GM19395 (cell line): Measurements from ENCODE around the gene SBNO2.

ENCODE experiments used
- ATAC-seq: cut with Tn5 transposase; IDR thresholded peaks from one replicate; pipeline ENCODE4 v1.9.1; 2021; ENCODE audit warnings: mild to moderate bottlenecking, moderate library complexity; ENCODE audit not compliant: unreplicated experiment

SBNO2 gene

DNA sequence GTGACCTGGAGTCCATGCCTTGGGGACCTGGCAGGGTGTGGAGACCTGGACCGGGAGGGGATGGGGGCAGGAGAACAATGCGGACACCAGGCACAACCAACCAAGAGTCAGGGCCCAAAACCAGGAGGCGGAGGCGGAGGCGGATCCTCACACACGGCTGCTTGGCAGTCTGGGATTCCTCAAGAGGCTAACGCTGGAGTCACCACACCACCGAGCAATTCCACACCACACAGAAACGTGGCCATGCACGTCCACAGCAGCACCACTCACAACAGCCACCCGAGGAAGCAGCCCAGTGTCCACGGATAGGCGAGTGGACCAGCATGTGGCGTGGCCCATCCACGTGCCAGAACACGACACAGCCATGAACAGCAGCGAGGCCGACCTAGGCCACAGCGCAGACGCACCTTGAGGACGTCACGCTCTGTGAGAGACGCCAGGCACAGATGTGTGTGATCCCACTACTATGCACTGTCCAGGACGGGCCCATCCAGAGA lies 17.7 kb downstream of the SBNO2 start:
- no peak for ATAC-seq

DNA sequence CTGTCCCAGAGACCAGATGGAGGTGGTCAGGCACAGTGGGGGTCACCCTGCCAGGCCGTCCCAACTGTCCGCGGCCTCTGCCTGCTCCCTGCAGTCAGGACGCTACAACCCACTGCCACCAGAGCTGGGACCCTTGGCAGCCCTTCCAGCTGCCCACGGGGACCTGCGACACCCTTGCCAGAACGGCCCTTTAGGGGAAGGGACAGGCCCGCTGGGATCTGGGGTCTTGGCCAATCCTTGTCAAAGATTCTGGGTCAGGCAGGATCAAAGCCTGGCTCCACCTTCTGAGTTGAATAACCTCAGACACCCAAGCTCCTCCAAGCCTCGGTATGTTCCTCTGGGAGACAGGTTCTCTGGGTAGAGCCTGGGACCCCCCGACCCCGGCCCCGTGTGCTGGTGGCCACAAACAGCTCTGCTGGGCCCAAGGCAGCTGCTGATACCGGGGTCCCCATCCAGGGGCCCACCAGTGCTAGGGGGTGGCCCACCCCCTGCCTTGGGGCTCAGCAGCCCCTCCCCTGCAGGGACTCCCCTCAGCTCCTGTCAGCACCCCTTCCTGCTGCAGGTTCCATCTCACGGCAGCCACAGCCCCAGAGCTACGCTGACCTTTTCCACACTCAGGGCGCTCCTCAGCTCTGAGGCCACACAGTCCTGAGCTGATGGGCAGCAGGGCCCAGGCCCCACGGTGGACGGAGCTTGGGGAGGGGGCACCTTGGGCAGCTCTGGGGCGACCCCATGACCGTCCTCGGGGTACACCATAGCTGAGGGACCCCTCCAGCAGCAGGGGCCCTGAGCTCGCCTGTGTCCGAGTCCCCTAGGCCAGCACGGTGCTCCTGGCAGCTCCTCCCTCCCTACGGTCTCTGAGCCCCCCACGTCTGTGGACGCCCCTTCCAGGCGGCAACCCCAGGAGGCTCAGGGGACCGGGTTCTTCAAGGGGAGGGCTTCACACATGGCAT lies 18.4 kb downstream of the SBNO2 start:
- no peak for ATAC-seq

GRCh38 chr19:1154731-1155351 lies 19.2 kb downstream of the SBNO2 start:
- ATAC-seq, result no peak

- ATAC-seq, result no peak
These were observed 20.0 kb downstream of the SBNO2 start for GRCh38 chr19:1153891-1154730.

DNA sequence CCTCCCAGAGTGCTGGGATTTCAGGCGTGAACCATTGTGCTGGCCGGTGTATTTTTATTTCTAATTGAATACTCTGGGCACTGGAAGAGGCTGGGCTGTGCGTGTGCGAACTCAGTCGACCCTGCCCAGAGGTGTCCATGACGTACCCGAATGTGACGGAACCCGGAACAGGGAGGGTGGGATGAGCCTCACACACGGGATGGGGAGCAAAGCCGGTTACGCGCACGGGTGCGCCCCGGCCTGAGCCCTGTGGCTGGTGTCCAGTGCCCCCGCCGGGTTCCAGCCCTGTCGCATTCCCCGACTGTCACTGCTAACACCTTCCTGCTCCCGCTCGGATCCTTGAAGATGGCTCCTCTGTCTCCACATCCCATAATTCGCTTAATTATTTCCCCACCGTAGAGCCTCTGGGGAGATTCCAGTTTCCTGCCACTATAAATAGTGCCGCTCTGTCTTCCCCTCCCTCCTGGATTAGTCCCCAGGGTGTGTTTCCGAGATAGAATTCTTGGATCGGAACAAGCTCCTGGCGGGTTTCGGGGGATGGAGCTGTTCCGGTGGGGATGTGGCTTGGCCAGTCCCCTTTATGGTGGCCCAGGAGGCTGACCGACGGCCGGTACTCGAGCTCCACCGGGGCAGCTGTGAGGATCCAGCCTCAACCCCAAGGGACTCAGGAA lies 22.0 kb downstream of the SBNO2 start:
- ATAC-seq, result no peak

DNA sequence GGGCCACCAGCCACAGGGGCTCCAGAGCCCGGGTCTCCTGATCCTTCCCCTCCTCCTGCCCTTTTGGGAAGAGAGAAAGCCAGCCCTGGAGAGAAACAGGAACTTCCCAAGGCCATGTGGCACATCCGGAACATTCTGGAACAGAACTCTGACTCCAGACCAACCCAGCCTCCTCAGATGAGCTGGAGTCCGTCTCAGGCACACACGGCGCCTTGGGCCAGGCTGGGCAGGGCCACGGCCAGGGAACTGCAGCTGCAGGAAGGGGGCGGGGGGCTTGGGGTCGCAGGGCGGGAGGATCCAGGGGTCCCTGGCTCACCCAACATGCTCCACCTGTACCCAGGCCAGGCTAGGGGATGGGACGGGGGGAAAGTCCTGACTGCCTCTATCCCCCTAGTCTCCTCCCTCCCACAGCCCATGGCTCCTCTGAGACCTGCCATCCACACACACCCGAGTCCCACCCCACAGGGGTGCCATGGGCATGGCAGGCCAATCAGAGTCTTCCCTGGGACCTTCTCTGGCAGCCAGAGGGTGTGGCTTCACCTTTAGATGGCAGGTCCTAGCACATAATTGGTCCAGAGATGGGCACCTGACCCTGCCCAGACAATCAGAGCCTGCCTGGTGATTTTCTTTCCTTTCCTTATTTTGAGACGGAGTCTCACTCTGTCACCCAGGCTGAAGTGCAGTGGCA lies 22.9 kb downstream of the SBNO2 start:
- ATAC-seq, result no peak

- no peak for ATAC-seq
These were observed 23.6 kb downstream of the SBNO2 start for GRCh38 chr19:1150333-1151036.

DNA sequence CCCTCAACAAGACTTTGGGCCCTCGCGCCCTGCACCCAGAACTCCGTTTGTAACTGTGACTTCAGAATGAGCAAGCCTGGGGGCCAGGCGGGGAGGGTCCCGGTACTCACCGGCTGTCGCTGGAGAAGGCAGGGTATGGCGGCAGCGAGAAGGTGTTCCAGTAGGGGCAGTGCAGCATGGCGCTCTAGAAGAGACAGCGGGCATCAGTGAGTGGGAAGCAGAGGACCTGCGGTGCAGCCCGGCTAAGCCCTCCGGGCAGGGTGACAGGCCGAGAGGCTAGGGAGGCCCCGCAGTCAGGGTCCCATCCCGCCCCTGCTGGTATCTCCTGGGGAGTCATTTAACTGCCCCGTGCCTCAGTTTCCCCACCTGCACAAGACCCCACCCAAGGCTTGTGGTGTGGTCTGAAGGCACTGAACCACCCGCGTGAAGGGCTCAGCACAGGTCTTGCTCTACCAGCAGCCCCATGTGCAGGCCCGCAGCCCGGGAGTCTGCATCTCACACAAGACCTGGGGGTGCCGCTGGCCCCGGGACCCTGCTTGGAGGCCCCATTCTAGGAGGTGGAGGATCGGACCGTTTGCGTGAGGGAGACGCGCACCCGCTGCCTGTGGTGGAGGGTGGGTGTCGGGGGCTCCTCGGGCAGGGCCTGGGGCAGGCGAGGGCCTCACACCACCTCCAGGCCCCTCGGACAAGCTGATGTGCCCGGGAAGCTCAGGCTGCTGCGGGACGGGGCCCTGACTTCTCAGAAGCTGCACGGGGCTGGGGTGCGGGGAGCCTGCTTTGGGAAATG lies 24.6 kb downstream of the SBNO2 start:
- no peak for ATAC-seq

DNA sequence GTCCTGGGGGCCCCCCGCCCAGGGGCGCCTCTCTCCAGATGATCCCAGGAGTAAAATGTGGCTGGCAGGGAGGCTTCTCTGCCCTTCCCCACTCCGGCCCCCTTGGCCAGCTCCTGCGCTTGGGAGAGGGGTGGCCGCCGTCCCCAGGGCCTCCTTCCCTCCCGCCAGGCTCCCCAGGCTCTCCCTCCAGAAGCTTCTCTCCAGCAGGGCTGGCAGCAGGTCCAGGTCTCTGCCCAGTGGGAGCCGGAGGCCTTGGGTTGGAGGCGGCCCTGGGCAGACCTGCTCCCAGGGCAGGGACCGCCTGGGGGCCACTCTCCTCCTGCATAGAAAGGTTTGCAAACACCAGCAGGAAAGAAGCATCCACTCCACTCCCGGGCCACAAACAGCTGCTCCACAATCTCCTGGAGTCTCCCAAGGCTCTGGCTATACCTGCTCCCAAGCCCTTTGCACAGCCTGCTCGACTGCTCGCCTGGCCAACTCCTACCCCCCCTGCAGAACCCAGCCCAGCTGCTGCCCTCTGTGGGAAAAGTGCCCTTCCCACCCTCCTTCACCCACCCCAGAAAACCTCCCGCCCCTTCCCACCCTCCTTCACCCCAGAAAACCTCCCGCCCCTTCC lies 26.0 kb downstream of the SBNO2 start:
- no peak for ATAC-seq

DNA sequence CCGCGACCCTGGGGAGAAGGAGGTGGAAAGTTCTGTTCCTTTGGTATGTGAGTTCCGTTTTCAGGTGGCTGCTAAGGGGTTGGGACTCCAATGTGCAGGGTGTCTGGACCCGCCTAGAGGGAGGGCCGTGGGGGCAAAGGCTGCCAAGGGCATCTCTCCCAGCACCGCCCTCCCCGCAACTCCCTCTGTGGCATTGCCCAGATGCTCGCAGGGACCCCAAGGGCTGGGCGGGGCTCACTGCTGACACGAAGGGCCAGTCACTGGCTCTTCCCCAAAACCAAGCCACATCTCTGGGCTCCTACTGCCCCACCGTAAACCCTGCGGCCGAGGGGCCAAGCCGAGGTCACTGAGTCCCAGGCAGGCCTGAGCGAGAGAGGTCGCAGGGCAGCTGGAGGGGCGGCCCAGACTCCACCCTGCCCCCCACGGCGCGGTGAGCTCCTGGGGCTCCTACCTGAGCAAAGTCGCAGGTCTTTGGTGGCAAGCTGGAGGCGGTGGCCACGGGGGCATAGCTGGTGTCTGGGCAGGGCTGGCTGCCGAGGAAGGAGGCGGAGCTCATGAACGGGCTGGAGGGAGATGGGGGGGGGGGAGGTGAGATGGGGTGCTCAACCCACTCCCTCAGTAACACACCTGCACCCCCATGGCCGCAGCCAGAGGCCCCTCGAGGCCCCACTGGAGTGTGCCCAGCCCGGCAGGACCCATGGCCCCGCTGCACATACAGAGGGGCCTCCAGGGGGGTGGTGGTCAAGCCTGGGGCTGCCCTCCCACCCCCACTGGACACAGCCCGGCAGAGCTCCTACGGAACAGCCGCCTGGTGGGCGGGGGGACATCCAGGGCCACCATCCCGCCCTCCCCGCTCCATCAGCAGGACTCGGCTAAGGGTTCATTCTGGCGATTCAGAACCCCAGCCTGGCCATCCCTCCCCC lies 26.9 kb downstream of the SBNO2 start:
- ATAC-seq, result no peak

- ATAC-seq, result no peak
These were observed 27.7 kb downstream of the SBNO2 start for GRCh38 chr19:1146412-1146699.

GRCh38 chr19:1145635-1146411 lies 28.2 kb downstream of the SBNO2 start:
- ATAC-seq, result no peak

DNA sequence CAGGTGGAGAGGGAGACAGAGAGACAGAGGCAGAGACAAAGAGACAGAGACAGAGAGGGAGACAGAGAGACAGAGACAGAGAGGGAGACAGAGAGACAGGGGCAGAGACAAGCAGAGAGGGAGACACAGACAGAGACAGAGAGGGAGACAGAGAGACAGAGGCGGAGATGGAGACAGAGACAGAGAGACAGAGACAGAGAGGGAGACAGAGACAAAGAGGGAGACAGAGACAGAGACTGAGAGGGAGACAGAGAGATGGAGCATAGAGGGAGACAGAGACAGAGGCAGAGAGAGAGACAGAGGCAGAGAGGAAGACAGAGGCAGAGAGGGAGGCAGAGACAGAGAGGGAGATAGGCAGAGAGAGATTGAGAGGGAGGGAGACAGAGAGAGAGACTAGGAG lies 29.3 kb downstream of the SBNO2 start:
- ATAC-seq, result no peak

DNA sequence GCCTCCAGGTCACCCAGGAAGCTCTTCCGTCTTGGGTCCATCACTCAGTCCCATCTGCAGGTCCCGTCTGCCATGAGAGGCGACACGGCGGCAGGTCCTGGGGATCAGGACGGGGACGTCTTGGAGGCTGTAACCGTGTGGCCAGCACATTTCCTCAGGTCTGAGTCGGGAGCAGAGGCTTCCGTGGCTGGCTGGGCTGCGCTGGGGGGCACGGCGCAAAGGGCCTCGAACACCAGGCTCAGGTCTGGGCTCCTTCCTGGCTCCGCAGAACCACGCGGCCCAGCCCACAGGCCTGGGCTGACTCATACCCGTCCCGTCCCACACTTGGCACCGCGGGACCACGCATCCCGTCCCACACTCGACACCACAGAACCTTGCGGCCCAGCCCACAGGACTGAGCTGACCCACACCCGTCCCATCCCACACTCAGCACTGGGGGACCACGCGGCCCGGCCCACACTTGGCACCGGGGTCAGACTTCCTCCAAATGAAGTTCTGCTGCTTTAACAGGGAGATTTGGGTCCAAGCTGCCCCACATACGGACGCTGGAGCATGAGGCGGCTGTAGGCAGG lies 30.2 kb downstream of the SBNO2 start:
- no peak for ATAC-seq

GRCh38 chr19:1141944-1142343 lies 32.1 kb downstream of the SBNO2 start:
- no peak for ATAC-seq

DNA sequence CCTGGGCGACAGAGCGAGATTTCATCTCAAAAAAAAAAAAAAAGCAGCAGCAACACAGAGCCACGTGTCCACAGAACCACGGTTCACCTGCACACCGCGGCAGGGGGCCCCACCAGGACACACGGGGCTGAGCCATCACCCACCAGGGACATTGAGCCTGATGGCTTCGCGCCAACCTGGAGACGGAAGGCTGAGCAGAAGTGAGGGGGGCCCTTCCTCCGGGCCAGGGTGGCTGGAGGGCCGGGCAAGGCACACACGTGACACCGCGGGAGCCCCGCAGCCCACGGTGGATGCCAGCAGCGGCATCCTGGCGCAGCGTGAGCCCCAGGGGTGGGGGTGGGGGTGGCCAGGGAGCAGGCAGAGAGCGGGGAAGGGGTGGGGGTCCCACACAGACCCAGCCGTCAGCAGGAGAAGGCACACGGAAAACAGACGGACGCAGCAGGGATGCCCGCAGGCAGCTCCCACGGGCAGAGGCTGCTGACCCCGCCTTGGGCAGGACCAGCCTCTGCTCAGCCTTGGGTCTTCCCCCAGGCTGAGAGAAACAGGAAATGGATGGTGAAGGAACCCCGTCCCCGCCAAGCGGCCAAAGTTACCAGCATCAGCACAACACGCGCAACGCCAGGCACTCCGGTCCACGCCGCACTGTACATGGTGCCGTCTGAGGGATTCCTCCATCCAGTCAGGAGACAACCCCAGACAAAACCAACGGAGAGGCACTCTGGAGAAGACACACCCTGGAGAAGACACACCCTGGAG lies 33.6 kb downstream of the SBNO2 start:
- ATAC-seq, result no peak
